ENCODE results near the gene HMGCS1. TPM values are rescaled to one million over a fixed set of nuclear protein-coding genes. Genes with fewer than 3 reads are reported as not detected.
A peak's percentile ranks its signal among the peaks of the same experiment; 100 is the strongest.

HMGCS1 gene
- total RNA-seq: 10 to 100 TPM in 7 of 9 donors, 1 to 10 TPM in 2; 7.9 to 34.8 (median 30.0) TPM
- polyA plus RNA-seq: 10 to 100 TPM in 1 of 2 donors, 1 to 10 TPM in 1; 6.3 to 34.7 TPM
- long read RNA-seq, donor 1, partial matches to known transcripts: 0 of 1 reads
- long read RNA-seq, donor 1, other reads (novel, unspliced or antisense): 1 of 1 reads
- long read RNA-seq, donor 2, partial matches to known transcripts: 0 of 9 reads
- long read RNA-seq, donor 2, other reads (novel, unspliced or antisense): 6 of 9 reads
- long read RNA-seq, donor 3, partial matches to known transcripts: 0 of 2 reads
- long read RNA-seq, donor 3, other reads (novel, unspliced or antisense): 1 of 2 reads

DNA sequence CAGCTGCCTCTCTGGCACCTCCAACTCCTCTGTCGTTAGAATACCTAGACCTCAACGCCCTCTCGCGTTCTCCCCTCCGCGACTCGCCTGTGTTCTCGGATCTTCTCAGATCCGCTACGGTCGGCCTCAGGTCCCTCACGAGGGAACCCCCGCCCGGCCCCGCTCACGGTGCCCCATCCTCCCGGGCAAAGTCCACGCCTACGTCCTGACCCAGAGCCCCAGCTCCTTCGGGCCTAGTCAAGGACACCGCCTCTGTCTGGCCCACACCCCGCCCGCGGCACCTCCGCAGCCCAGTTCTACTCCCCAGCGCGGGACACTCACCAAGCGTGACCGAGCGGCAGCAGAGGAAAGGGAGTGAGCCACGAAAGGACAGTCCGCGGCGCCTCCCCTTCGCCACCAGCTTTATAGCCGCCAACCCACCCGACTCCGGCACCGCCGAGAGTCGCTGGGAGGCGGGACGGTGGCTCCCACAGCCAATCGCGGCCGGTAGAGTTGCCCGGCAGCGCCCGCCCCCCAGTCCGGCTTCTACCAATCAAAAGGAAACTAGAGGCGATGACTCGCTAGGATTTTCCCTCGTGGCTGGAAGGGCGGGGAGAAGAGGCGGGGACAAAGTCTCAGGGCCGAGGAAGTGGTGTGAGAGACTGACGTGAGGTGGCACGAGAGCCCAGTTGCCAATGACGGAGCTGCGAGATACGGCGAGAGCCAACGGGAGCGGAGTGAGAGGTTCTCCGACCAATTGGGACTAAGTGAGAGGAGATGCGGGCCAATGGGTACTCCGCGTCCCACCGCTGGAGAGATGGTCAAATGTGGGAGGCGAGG, at the start of gene HMGCS1:
TSS of gene HMGCS1 (minus strand) at position 378 of the 819 bp plus-strand sequence. CDS start 14,447 bp downstream, outside the sequence.
- H3K27me3 ChIP-seq: no peaks in the 10 kb centered on the region
- H3K27ac ChIP-seq: peak within 1 kb of the TSS; percentile 65 to 95 (median 87)
- no peaks in the 10 kb centered on the region for H3K36me3 ChIP-seq
- peak within 1 kb of the TSS; percentile 67 to 97 (median 84) for H3K4me3 ChIP-seq
- intact Hi-C loops (cut with DNase I): loop anchor here in 9 of 10 donors (1.0 to 10.0 kb wide), 10 partner anchors 81 to 248 kb away; partner anchors contain the start of genes TMEM267 (in 6 of the 9) and ZNF131 (in 5 of the 9)
- DNase-seq (peak; percentile 98 to 99 (median 99)), ATAC-seq (peak; percentile 98 to 99 (median 98))
- no peaks in the 10 kb centered on the region for H3K9me3 ChIP-seq
- WGBS, 4 donors: 0 to 1% (median 0%) methylated on average over 54 to 70 of the region's 70 CpGs
- peaks cover 0 to 41% (median 25%) of the 10 kb centered on the region in 12 donors for H3K4me1 ChIP-seq
- TF ChIP-seq, protein P1, sequence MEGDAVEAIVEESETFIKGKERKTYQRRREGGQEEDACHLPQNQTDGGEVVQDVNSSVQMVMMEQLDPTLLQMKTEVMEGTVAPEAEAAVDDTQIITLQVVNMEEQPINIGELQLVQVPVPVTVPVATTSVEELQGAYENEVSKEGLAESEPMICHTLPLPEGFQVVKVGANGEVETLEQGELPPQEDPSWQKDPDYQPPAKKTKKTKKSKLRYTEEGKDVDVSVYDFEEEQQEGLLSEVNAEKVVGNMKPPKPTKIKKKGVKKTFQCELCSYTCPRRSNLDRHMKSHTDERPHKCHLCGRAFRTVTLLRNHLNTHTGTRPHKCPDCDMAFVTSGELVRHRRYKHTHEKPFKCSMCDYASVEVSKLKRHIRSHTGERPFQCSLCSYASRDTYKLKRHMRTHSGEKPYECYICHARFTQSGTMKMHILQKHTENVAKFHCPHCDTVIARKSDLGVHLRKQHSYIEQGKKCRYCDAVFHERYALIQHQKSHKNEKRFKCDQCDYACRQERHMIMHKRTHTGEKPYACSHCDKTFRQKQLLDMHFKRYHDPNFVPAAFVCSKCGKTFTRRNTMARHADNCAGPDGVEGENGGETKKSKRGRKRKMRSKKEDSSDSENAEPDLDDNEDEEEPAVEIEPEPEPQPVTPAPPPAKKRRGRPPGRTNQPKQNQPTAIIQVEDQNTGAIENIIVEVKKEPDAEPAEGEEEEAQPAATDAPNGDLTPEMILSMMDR (IDR thresholded peaks at IDR 0.05): peak in 2 of 12 donors; percentile 11 to 23
- peak; percentile 93 to 96 for TF ChIP-seq POLR2A (IDR thresholded peaks at IDR 0.05)

DNA sequence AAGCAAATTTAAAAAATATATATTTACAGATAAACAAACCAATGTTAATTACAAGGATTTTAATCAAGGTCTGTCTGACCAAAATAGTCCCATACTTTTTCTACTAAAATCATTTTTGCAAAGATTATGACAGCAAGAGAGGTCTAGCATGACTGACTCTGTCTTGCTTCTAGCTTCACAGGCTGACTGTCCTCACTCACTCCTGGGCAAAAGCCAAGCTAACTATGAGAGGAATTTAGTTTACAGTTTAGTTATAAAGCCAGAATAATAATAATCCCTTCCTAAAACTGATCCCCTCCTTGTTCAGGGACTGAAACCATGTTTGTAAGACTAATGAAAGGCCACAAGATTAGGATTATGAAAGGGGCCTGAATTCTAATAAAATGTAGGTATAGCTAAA, 45.5 kb upstream of the HMGCS1 start:
- peaks cover 0 to 7% (median 0%) of the 10 kb centered on the region in 12 donors for H3K4me1 ChIP-seq
- H3K9me3 ChIP-seq: peaks cover 0 to 26% (median 7%) of the 10 kb centered on the region in 12 donors
- H3K4me3 ChIP-seq: no peak overlapping the region
- H3K27ac ChIP-seq: peak overlapping the region in 1 of 12 donors; percentile 24
- no peak for ATAC-seq
- no peaks in the 10 kb centered on the region for H3K36me3 ChIP-seq
- intact Hi-C loops (cut with DNase I): no loop called here
- TF ChIP-seq POLR2A (IDR thresholded peaks at IDR 0.05): no peak
- TF ChIP-seq, protein P1 (IDR thresholded peaks at IDR 0.05): no peak
- DNase-seq: no peak
- H3K27me3 ChIP-seq: no peaks in the 10 kb centered on the region

DNA sequence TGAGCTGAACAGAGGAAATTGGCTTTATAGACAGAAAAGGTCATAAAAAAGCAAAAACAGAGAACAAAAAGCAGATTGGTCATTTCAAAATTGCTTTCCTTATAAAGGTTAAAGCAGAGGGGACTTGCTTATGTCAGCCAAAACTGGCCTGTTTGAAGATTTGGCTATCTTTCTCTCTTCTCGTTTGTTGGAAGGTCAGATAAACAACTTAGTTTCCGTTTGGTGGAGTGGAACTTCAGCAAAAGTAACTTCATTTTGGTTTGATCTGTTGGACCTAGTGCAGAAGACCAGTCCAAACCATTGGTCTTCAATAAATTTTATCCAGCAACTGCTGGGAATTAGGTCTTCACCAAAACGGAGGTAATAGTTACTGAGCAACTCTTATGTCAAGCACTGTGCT, 45.1 kb upstream of the HMGCS1 start:
- Histone ChIP-seq H3K36me3 (no peaks in the 10 kb centered on the region), H3K9me3 (peaks cover 0 to 26% (median 7%) of the 10 kb centered on the region in 12 donors), H3K27me3 (no peaks in the 10 kb centered on the region), H3K4me3 (no peak overlapping the region), H3K27ac (peak overlapping the region in 1 of 12 donors; percentile 24), H3K4me1 (peaks cover 0 to 7% (median 0%) of the 10 kb centered on the region in 12 donors)
- intact Hi-C loops (cut with DNase I): no loop called here
- TF ChIP-seq, protein P1 (IDR thresholded peaks at IDR 0.05): no peak
- TF ChIP-seq POLR2A (IDR thresholded peaks at IDR 0.05): no peak
- DNase-seq (no peak), ATAC-seq (no peak)
- 21 to 44% (median 31%) methylated on average over 3 of the region's 3 CpGs for WGBS, 4 donors

DNA sequence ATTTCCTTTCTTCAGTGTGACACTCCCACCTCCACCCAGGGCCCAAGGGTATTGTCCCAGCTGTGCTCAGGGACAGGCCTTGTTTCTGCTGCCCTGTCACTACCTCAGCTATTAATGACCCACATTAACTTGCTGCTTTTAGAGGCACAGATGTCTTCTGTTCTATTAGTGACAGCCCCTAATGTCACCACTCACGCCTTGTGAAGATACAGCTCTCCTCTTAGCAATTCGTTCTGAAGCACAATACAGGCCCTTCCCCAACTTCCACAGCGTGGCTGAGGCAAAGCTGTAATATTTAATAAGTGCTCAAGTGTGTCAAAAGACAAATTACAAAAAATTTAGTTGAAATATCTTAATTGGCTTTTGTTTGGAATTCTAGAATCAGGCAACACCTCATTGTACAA, 44.7 kb upstream of the HMGCS1 start:
- 23 to 35% (median 32%) methylated on average over 3 of the region's 3 CpGs for WGBS, 4 donors
- DNase-seq (no peak), ATAC-seq (peak in 1 of 4 donors; percentile 34)
- Histone ChIP-seq H3K36me3 (no peaks in the 10 kb centered on the region), H3K27ac (no peak overlapping the region), H3K4me3 (no peak overlapping the region), H3K27me3 (peaks cover 0 to 3% (median 0%) of the 10 kb centered on the region in 9 donors), H3K9me3 (peaks cover 0 to 26% (median 7%) of the 10 kb centered on the region in 12 donors), H3K4me1 (peaks cover 0 to 7% (median 0%) of the 10 kb centered on the region in 12 donors)
- intact Hi-C loops (cut with DNase I): no loop called here
- no peak for TF ChIP-seq POLR2A (IDR thresholded peaks at IDR 0.05)
- TF ChIP-seq, protein P1 (IDR thresholded peaks at IDR 0.05): no peak
